Loucy (cell line): ENCODE measurements around the gene WDR7.

Experiments
- EZH2phosphoT487 ChIP-seq: fragments of 200-600 bp; IDR thresholded peaks from 2 replicates; pipeline ENCODE4 v1.6.1; 2018; ENCODE audit warnings: antibody characterized with exemption, mild to moderate bottlenecking, moderate library complexity, borderline replicate concordance
- TF ChIP-seq, protein P1 (sequence below): fragments of 200-600 bp; sonication (generic); conservative IDR thresholded peaks from 2 replicates; pipeline ENCODE4 v1.5.1; 2014; ENCODE audit warnings: mild to moderate bottlenecking, antibody characterized with exemption, low read length

DNA sequence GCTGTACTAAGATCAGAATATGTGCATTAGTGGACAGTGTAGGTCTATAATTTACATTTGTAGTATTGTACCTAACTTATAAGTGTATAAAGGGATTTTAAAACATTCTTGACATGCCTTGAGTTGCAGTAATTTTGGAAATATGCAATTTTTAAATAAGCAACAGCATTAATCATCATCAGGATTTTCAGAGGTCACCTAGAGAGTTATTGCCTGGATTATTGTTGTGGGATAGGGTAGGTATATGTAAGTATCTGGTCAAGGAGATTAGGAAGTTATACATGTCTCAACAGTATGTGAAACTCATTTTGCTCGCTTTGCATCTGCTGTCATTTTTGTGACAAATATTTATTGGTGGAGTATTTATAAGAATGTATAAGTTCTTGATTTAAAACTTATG is 184.2 kb downstream of the WDR7 start:
- TF ChIP-seq, protein P1, sequence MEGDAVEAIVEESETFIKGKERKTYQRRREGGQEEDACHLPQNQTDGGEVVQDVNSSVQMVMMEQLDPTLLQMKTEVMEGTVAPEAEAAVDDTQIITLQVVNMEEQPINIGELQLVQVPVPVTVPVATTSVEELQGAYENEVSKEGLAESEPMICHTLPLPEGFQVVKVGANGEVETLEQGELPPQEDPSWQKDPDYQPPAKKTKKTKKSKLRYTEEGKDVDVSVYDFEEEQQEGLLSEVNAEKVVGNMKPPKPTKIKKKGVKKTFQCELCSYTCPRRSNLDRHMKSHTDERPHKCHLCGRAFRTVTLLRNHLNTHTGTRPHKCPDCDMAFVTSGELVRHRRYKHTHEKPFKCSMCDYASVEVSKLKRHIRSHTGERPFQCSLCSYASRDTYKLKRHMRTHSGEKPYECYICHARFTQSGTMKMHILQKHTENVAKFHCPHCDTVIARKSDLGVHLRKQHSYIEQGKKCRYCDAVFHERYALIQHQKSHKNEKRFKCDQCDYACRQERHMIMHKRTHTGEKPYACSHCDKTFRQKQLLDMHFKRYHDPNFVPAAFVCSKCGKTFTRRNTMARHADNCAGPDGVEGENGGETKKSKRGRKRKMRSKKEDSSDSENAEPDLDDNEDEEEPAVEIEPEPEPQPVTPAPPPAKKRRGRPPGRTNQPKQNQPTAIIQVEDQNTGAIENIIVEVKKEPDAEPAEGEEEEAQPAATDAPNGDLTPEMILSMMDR: no peak
- TF ChIP-seq EZH2phosphoT487: no peak
